ENCODE data around the gene GSPT1.

DNA sequence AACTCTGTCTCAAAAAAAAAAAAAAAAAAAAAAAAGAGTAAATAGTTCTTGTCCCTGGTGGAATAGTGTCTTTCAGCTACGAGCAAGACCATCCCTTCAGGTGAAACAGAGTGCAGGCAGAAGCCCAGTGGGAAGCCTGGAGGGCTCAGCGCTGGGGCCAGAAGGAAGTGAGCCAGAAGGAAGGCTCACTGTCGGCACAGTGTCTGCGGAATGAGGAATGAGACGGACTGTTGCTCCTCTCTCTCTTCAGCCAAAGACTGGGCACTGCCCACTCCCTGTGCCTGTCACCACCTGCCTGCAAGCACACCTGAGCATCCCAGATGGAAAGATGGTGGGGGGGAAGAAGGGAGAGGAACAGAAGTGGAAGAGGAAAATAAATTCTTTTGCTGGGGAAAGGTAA lies 71.9 kb downstream of the GSPT1 start:
- TF ChIP-seq, protein P1, sequence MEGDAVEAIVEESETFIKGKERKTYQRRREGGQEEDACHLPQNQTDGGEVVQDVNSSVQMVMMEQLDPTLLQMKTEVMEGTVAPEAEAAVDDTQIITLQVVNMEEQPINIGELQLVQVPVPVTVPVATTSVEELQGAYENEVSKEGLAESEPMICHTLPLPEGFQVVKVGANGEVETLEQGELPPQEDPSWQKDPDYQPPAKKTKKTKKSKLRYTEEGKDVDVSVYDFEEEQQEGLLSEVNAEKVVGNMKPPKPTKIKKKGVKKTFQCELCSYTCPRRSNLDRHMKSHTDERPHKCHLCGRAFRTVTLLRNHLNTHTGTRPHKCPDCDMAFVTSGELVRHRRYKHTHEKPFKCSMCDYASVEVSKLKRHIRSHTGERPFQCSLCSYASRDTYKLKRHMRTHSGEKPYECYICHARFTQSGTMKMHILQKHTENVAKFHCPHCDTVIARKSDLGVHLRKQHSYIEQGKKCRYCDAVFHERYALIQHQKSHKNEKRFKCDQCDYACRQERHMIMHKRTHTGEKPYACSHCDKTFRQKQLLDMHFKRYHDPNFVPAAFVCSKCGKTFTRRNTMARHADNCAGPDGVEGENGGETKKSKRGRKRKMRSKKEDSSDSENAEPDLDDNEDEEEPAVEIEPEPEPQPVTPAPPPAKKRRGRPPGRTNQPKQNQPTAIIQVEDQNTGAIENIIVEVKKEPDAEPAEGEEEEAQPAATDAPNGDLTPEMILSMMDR (IDR thresholded peaks at IDR 0.05), result no peak
- no peak for TF ChIP-seq POLR2A (IDR thresholded peaks at IDR 0.05)

Measured in Peyer's patch (tissue), 4 donors.